Hematopoietic multipotent progenitor cell treated with erythropoietin and hydrocortisone succinate and interleukin-3 and kit ligand, for 6 days (in vitro differentiated cells): ENCODE data around the gene COL21A1.

ENCODE experiments used
- DNase-seq: peaks from one replicate; pipeline ENCODE4 v3.0.0-alpha.2; 2015

The COL21A1 gene

DNA sequence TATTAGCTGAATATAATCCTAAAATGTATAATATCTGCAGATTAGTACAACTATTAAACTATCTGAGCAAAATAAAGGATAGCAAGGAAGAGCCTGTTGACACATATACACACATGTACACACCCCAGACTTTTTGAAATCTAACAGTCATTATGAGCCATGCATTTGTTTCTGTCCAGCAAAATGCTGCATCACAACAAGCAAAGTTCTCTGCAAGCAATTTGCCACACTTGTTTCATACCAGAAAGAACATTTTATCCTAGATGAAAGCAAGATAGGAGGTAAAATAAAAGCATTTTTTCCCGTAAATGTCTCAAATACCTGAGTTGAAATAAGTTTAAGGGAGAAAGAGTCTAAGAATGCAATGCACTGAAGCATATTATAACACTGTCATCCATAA is 145.2 kb downstream of the COL21A1 start:
- DNase-seq: no peak

DNA sequence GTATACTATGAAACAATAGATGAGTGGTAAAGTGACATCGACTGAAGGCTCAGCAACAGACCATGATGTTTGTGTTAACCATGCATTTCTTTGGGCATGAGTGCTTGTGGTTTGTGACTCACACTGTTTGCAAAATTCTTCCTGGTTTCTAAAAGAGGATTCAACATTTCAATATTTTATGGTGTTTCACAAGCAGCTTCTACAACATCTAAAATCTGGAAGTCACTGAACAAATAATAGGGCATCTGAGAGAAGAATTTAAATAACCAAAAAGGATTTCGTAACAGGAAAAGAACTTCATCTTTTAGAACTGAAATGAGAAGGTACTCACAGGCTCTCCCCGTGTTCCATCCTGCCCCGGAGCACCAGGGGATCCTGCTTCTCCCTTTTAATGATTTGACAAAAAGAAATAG is 146.2 kb downstream of the COL21A1 start:
- peak; percentile 27 for DNase-seq

DNA sequence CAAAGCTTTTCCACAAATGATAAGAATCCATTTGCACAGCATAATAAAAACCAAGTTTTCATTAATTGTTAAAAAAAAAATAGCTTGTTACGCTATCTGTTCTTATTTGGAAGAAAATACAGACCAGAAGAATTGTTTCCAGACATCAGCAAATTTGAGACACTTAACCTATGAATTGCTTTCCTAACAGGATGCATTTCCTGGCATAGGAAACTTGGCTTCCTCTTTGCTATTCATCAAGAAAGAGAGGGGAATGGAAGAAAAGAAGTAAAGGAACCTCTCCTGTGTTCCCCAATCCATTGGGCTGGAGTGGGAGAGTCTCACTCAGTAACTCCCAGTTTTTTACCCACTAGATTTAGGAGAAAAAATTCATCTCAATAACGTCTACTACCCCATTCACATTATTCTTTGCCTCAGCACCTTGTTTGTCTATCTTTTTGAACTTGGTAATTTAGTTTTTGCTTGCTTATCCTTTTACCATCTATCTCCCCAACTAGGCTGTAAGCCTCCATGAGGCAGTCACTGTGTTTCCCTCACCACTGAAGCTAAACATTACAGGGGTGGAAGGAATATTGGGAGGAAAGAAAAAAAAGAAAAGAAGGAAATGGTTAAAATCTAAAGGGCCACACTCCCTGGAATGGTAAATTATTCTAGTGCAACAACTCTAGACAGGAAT is 150.3 kb downstream of the COL21A1 start:
- DNase-seq: no peak

- no peak for DNase-seq
Measured at GRCh38 chr6:56096541-56096940, 150.8 kb downstream of the COL21A1 start.

GRCh38 chr6:56093776-56094175 is 153.6 kb downstream of the COL21A1 start:
- DNase-seq: no peak

DNA sequence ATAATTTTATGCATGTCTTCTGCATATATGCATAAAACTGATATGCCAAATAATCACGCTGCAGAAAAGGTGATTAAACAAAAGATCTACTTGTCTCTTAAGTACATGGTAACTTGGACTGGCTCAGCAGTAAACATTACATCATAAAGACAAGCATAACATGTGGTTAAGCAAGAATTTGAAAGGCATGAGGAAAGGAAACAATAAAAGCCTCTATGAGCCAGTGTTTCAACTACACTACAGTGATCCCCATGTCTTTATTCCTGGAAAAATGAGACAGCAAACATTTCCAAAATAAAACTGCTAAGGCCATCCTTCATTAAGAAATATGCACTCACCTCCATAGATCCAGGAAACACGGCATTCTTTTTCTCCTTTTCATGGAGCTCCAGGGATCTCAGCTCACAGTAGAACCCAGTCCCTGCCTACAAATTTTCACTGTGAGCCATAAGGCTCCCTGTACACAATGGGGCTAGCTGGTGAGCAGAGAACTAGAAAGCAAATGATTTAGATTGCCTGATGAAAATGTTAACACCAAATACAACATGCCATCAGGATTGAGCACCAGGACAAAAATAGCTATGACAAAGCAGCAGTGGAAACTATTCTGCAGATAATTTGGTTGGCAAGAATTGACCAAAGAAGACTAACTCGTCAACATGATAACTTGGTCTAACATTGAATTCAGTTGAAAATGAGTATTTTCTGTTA is 156.1 kb downstream of the COL21A1 start:
- DNase-seq: no peak

DNA sequence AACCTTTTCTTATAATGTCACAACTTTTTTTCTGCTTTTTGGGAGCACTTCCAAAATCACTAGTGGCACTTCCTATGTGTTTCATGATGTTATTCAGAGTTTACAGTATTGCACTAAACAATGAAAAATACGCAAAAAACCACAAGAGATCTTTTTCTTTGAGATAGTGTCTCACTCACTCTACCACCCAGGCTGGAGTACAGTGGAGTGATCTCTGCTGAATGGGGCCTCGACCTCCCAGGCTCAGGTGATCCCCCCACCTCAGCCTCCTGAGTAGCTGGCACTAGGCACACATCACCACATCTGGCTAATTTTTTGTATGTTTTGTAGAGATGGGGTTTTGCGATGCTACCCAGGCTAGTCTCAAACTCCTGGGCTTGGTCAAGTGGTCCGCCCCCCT is 158.7 kb downstream of the COL21A1 start:
- no peak for DNase-seq

DNA sequence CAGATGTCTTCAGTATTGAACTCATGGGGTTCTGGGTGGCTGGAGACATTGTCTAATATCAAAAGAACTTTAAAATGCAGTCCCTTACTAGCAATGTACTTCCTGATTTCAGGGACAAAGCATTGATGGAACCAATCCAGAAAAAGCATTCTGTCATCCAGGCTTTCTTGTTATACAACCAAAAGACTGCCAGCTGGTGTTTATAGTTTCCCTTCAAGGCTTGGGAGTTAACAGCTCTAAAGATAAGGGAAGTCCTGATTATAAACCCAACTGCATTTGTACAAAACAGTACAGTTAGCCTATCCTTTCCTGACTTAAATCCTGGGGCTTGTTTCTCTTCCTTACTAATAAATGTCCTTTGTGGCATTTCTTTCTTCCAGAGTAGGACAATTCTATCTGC is 160.0 kb downstream of the COL21A1 start:
- no peak for DNase-seq

DNA sequence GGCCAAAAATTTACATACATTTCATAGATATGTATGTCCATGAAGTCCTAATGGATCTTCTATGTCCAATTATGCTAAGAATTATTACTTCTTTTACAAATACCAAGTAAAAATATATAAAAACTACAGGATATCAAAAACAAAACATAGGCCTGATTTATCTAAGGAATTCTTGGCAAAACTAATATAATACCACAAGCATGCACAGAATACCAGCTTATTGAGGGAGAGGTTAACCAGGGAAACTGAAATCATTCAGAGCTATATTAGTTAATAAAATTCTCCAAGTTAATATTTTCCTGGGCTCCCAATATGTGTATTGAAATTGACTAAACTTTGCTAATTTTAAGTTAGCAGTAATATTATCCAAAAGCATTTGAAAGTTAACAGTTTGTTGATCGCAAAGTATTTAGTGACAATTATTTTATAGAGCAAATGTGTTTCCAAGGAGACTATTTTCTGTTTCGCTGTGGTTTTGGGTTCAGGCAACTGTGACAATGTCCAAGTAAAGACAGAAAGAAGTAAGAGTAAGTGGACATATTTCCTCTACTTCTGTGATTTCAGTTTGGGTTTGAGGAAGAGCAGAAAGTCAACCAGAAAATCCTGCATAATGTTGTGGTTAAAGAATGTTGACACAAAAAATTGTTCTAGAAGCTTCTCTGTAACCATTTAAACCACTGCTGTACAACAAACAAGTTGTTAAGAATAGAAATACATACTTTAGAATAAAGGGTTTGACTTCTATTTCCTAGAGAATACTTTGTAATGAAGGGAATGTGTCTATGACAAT is 167.4 kb downstream of the COL21A1 start:
- DNase-seq: no peak

GRCh38 chr6:56076033-56076432 is 171.3 kb downstream of the COL21A1 start:
- DNase-seq: no peak

- DNase-seq: no peak
Measured at GRCh38 chr6:56073761-56074160, 173.6 kb downstream of the COL21A1 start.

GRCh38 chr6:56073315-56073714 is 174.1 kb downstream of the COL21A1 start:
- DNase-seq: no peak

- DNase-seq: no peak
Measured at GRCh38 chr6:56072856-56073255, 174.5 kb downstream of the COL21A1 start.

GRCh38 chr6:56065408-56065807 is 182.0 kb downstream of the COL21A1 start:
- no peak for DNase-seq

- no peak for DNase-seq
Measured at GRCh38 chr6:56062836-56063235, 184.5 kb downstream of the COL21A1 start.

- DNase-seq: no peak
Measured at GRCh38 chr6:56058636-56059035, 188.7 kb downstream of the COL21A1 start.

GRCh38 chr6:56055081-56055704 is 192.2 kb downstream of the COL21A1 start:
- no peak for DNase-seq

DNA sequence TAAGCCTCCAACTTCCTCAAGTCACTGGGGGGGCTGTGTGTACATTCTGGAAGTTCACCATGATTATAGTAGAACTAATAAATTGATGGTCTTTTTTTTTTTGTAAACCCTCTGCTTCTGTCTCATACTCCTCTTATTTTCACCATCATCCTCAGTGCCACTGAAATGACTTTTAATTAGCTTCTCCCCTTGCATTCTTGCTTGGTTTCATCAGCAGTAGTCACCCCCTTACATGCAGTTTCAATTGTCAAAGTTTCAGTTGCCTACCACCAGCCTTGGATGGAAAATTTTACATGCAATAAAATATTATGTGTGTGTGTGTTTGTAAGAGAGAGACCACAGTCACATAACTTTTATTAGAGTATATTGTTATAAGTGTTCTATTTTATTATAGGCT is 196.2 kb downstream of the COL21A1 start:
- DNase-seq: no peak

DNA sequence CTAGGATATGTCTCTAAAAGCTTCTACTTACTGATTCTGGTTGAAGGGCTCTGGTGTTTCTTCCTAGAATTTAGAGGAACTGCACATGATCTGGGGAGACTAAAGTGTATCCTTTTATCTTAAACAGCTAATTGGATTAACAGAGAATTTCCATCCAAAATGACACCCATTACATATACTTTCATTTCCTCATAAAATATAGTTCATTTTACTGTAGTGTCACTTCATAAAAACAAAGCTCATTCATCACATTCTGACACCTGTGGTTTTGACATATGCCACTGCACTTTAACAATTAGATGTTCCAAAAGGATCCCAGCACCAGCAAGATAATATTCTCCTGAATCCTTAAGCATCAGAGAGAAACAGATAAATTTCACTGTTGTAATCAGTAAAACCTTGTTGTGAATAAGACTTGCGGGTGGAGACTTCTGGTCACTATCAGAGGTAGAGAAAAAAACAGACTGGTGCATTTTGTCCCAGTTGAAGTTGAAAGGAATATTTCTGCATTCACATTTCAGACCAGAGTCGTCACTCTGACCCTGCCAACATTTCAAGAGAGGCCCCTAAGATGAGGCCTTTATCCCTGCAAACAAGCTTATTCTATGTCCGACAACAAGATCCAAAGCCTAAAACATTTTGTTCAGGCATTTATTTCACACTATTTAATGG is 196.7 kb downstream of the COL21A1 start:
- no peak for DNase-seq

GRCh38 chr6:56048601-56049000 is 198.8 kb downstream of the COL21A1 start:
- DNase-seq: no peak

DNA sequence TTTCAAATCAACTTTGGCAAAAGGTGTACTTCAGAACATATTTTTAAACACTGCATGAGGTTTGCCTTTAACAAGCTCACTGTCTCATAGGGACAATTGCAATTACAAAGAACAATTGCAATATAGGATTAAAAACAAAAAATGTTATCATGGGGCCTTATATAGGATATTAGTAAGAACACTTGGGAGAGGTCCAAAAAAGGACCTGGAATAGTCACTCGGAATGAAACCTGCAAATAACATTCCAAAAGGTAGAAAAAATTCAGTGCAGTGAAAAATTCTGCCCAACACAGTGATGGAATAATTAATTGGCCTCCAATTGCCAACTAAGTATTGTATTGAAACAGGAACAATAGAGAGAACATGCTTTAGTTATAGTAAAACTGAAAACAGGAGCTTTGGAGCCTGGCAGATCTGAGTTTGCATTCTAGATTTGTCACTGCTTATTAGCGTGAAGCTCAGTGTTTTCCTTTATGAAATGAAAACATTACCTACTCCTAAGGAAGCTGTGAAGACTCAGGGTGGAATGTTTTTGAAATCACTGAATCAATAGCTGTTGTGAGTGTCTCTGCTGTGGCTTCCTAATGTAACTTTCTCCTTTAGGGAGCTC is 199.3 kb downstream of the COL21A1 start:
- no peak for DNase-seq

- peak; percentile 34 for DNase-seq
Measured at GRCh38 chr6:56046576-56046975, 200.8 kb downstream of the COL21A1 start.
